Panc1 (cell line): ENCODE data around the gene FBXL17.

Source experiments
- CTCF ChIP-seq: fragments of 450-650 bp; IDR thresholded peaks from 2 replicates; pipeline ENCODE4 v1.5.1; 2017; ENCODE audit warnings: mild to moderate bottlenecking
- POLR2AphosphoS5 ChIP-seq: IDR thresholded peaks from 2 replicates; pipeline ENCODE4 v1.6.1; 2012; ENCODE audit warnings: mild to moderate bottlenecking, low read depth, low read length, moderate library complexity

- TF ChIP-seq CTCF (no peak), POLR2AphosphoS5 (no peak)
Measured at GRCh38 chr5:108078882-108079281, 303.0 kb downstream of the FBXL17 start.
